Left lung (tissue), 10 donors: ENCODE results near the gene PAPPA. TPM values are rescaled to one million over a fixed set of nuclear protein-coding genes. Genes with fewer than 3 reads are reported as not detected.

Source experiments
- ATAC-seq: fragments of 200-7000 bp; cut with Tn5 transposase; one replicate; pipeline ENCODE4 v1.9.1; 2020; ENCODE audit warnings: moderate library complexity
- DNase-seq, 4 donors: peaks; one replicate each; pipeline ENCODE4 v3.0.0-alpha.2; 2013 to 2020
- H3K27ac ChIP-seq, 2 donors: fragments of 200-600 bp; sonication (generic) in 1 of 2; one replicate each; pipeline versions ENCODE4 v1.5.0 to v1.8.0; 2020 to 2021
- H3K27me3 ChIP-seq, 2 donors: fragments of 200-600 bp; sonication (generic) in 1 of 2; one replicate each; pipeline versions ENCODE4 v1.5.0 to v1.8.0; 2020 to 2021
- H3K36me3 ChIP-seq, 2 donors: fragments of 200-600 bp; sonication (generic) in 1 of 2; one replicate each; pipeline versions ENCODE4 v1.5.0 to v1.8.0; 2020 to 2021
- H3K4me1 ChIP-seq, 2 donors: fragments of 200-600 bp; one replicate each; pipeline ENCODE4 v1.8.0; 2021
- H3K4me3 ChIP-seq, 2 donors: fragments of 200-600 bp; sonication (generic) in 1 of 2; one replicate each; pipeline versions ENCODE4 v1.5.0 to v1.8.0; 2020 to 2021; ENCODE audit warnings: mild to moderate bottlenecking in 1 of 2
- H3K9me3 ChIP-seq, 2 donors: fragments of 200-600 bp; sonication (generic) in 1 of 2; one replicate each; pipeline versions ENCODE4 v1.5.0 to v1.8.0; 2020 to 2021
- CTCF ChIP-seq, 2 donors: fragments of 200-600 bp; sonication (generic) in 1 of 2; IDR thresholded peaks; one replicate each; pipeline versions ENCODE4 v1.5.0 to v1.8.0; 2021; ENCODE audit warnings: antibody characterized with exemption in 2 of 2
- intact Hi-C, 2 donors: fragments of 100-400 bp; cut with DNase I; formaldehyde crosslinking; loops; one replicate each; pipeline versions ENCODE4 v1.11.2 to v1.14.2; 2022
- polyA plus RNA-seq, 6 donors: library from polyadenylated mRNA; unstranded; fragments of 120-200 nt; gene quantifications; one replicate each; pipeline ENCODE4 v1.2.1, GENCODE V29; 2013; ENCODE audit not compliant: insufficient read length in 6 of 6
- total RNA-seq, 2 donors: library from RNA; stranded (reverse); fragmentation: NEBNext Ultra II Directional; extraction: Animal tissue kit (Norgen Biotek cat#: 25700); gene quantifications; one replicate each; pipeline ENCODE4 v1.2.1, GENCODE V29; 2021
- donor health status: DM: no; HTN: yes; CAD: no.
- donor health status: DM: no; HTN: no; CAD: no.

The PAPPA gene
- total and polyA plus RNA-seq, 8 donors: 1.1 to 9.8 (median 1.3) TPM

GRCh38 chr9:116345817-116346216, 192.2 kb downstream of the PAPPA start:
- intact Hi-C loops: no loop called here
- no peak for ATAC-seq
- no peak for TF ChIP-seq CTCF (IDR thresholded peaks at IDR 0.05)

GRCh38 chr9:116349684-116350083, 196.1 kb downstream of the PAPPA start:
- no peak for DNase-seq
- H3K4me3 ChIP-seq: no peak overlapping the region
- no peaks in the 10 kb centered on the region for H3K9me3 ChIP-seq
- no peak for ATAC-seq
- no peak overlapping the region for H3K27ac ChIP-seq
- no peaks in the 10 kb centered on the region for H3K36me3 ChIP-seq
- no peak for TF ChIP-seq CTCF (IDR thresholded peaks at IDR 0.05)
- no peaks in the 10 kb centered on the region for H3K4me1 ChIP-seq
- intact Hi-C loops: no loop called here
- no peaks in the 10 kb centered on the region for H3K27me3 ChIP-seq

More at GRCh38 chr9:116345817-116346216, 192.2 kb downstream of the PAPPA start:
- Histone ChIP-seq H3K27me3 (no peaks in the 10 kb centered on the region), H3K9me3 (no peaks in the 10 kb centered on the region), H3K36me3 (no peaks in the 10 kb centered on the region), H3K4me3 (no peak overlapping the region), H3K4me1 (no peaks in the 10 kb centered on the region), H3K27ac (no peak overlapping the region)
- peak in 1 of 4 donors; percentile 25 for DNase-seq

GRCh38 chr9:116350213-116350612, 196.6 kb downstream of the PAPPA start:
- ATAC-seq (no peak), DNase-seq (no peak)
- intact Hi-C loops: no loop called here

GRCh38 chr9:116352958-116353357, 199.4 kb downstream of the PAPPA start:
- no peak for DNase-seq
- intact Hi-C loops: no loop called here
- Histone ChIP-seq H3K27me3 (no peaks in the 10 kb centered on the region), H3K4me1 (no peaks in the 10 kb centered on the region), H3K36me3 (no peaks in the 10 kb centered on the region), H3K4me3 (no peak overlapping the region), H3K9me3 (no peaks in the 10 kb centered on the region), H3K27ac (no peak overlapping the region)
- no peak for TF ChIP-seq CTCF (IDR thresholded peaks at IDR 0.05)
- no peak for ATAC-seq

More at GRCh38 chr9:116350213-116350612, 196.6 kb downstream of the PAPPA start:
- H3K9me3 ChIP-seq: no peaks in the 10 kb centered on the region
- TF ChIP-seq CTCF (IDR thresholded peaks at IDR 0.05): no peak
- no peaks in the 10 kb centered on the region for H3K36me3 ChIP-seq
- no peaks in the 10 kb centered on the region for H3K27me3 ChIP-seq
- H3K4me3 ChIP-seq: no peak overlapping the region
- H3K4me1 ChIP-seq: no peaks in the 10 kb centered on the region
- no peak overlapping the region for H3K27ac ChIP-seq

- Histone ChIP-seq H3K27me3 (no peaks in the 10 kb centered on the region), H3K4me3 (no peak overlapping the region), H3K36me3 (no peaks in the 10 kb centered on the region), H3K9me3 (no peaks in the 10 kb centered on the region), H3K4me1 (no peaks in the 10 kb centered on the region), H3K27ac (no peak overlapping the region)
- peak; percentile 80 for ATAC-seq
- TF ChIP-seq CTCF (IDR thresholded peaks at IDR 0.05): no peak
- peak in 2 of 4 donors; percentile 79 to 86 for DNase-seq
- intact Hi-C loops: no loop called here
Measured at GRCh38 chr9:116355153-116355921, 201.7 kb downstream of the PAPPA start.
